HepG2 (cell line): ENCODE results near the gene SNX30. TPM values are rescaled to one million over a fixed set of nuclear protein-coding genes. Genes with fewer than 3 reads are reported as not detected.

Source experiments
- ATAC-seq: fragments of 200-7000 bp; cut with Tn5 transposase; 3 replicates; pipeline ENCODE4 v1.9.1; 2020; ENCODE audit warnings: mild to moderate bottlenecking, moderate library complexity
- BruUV-seq: library from RNA; stranded (reverse); fragments of 400-500 nt; replicated peaks from 2 replicates; lab custom pipeline; 2021; lab: Mats Ljungman, UMichigan
- CTCF ChIA-PET: fragments of 300-600 bp; formaldehyde crosslinking; extraction: SDS; loops from one replicate; lab custom pipeline; 2021; ENCODE audit warnings: low total read pairs, inconsistent platforms, low intra/inter-chr PET ratio; lab: Yijun Ruan, JAX
- POLR2A ChIA-PET: fragments of 350-600 bp; sonication (Branson Sonifier 250); formaldehyde crosslinking; loops from one replicate; lab custom pipeline; 2020; ENCODE audit warnings: antibody characterized with exemption, inconsistent platforms; lab: Yijun Ruan, JAX
- DNase-seq: peaks from one replicate; pipeline ENCODE4 v3.0.0-alpha.2; 2015; ENCODE audit warnings: low spot score
- FAIRE-seq: peaks from 3 replicates; lab custom pipeline; 2011; peaks lifted over from hg19 to GRCh38; lab: Jason Lieb, UNC
- H2AFZ ChIP-seq: one replicate; pipeline ENCODE4 v1.6.1; 2011; ENCODE audit warnings: low read length, inconsistent platforms
- H3K27ac ChIP-seq: fragments of 300-600 bp; 3 replicates; pipeline ENCODE4 v1.8.0; 2011; ENCODE audit warnings: mixed run types, mild to moderate bottlenecking, mixed read lengths, low read length, inconsistent platforms; ENCODE audit not compliant: insufficient read depth; ENCODE audit errors: extremely low read length
- H3K27me3 ChIP-seq, 2 experiments: fragments of 200-600 bp in 1 of 2; 2 replicates in 1 of 2; 3 replicates in 1 of 2; pipeline versions ENCODE4 v1.6.0 to v1.8.0; 2011; ENCODE audit warnings: low read length in 2 of 2, mild to moderate bottlenecking in 2 of 2, moderate library complexity in 2 of 2, inconsistent platforms in 1 of 2; ENCODE audit not compliant: insufficient read depth in 2 of 2, control insufficient read depth in 1 of 2
- H3K36me3 ChIP-seq, 2 experiments: fragments of 200-600 bp in 1 of 2; replicated peaks in 1 of 2; 2 replicates in 1 of 2; 3 replicates in 1 of 2; pipeline versions ENCODE4 v1.5.1 to v1.8.0; 2011; ENCODE audit warnings: low read length in 2 of 2, inconsistent platforms in 1 of 2; ENCODE audit not compliant: insufficient read depth in 2 of 2, control insufficient read depth in 1 of 2
- H3K4me1 ChIP-seq: 2 replicates; pipeline ENCODE4 v1.5.1; 2012; ENCODE audit warnings: low read length, inconsistent platforms; ENCODE audit not compliant: insufficient read depth
- H3K4me2 ChIP-seq: 2 replicates; pipeline ENCODE4 v1.6.0; 2011; ENCODE audit warnings: low read depth, low read length, inconsistent platforms
- H3K4me3 ChIP-seq, 3 experiments: fragments of 200-600 bp in 1 of 3; sonication (generic), shearing (Covaris generic) in 1 of 3; replicated peaks in 1 of 3; 2 replicates each; pipeline ENCODE4 v1.5.1; 2011 to 2016; ENCODE audit warnings: low read length in 3 of 3, inconsistent platforms in 2 of 3, low read depth in 2 of 3, mild to moderate bottlenecking in 2 of 3, control low read depth in 1 of 3, mixed read lengths in 1 of 3; ENCODE audit not compliant: insufficient read depth in 1 of 3
- H3K79me2 ChIP-seq: one replicate; pipeline ENCODE4 v1.6.1; 2011; ENCODE audit warnings: low read length, inconsistent platforms; ENCODE audit not compliant: insufficient read depth
- H3K9ac ChIP-seq: 2 replicates; pipeline ENCODE4 v1.6.0; 2011; ENCODE audit warnings: mild to moderate bottlenecking, low read depth, low read length, inconsistent platforms; ENCODE audit not compliant: insufficient read depth
- H3K9me3 ChIP-seq: 2 replicates; pipeline ENCODE4 v1.5.1; 2012; ENCODE audit warnings: mild to moderate bottlenecking, low read length
- H4K20me1 ChIP-seq: 2 replicates; pipeline ENCODE4 v1.6.0; 2011; ENCODE audit warnings: inconsistent platforms, mild to moderate bottlenecking, low read length, moderate library complexity; ENCODE audit not compliant: insufficient read depth
- BORCS8-MEF2B ChIP-seq: sonication (generic); formaldehyde crosslinking; IDR thresholded peaks from 2 replicates; pipeline ENCODE4 v1.8.0; 2022; ENCODE audit warnings: mild to moderate bottlenecking, missing genetic modification reagents
- ETV6 ChIP-seq: sonication (generic); formaldehyde crosslinking; conservative IDR thresholded peaks from 2 replicates; pipeline ENCODE4 v1.4.0; 2020; ENCODE audit warnings: missing genetic modification reagents
- GABPB1 ChIP-seq: IDR thresholded peaks from 2 replicates; pipeline ENCODE4 v1.6.1; 2016; ENCODE audit warnings: mild to moderate bottlenecking, missing genetic modification reagents, moderate library complexity, missing compliant biosample characterization
- KDM2A ChIP-seq: sonication (generic); formaldehyde crosslinking; IDR thresholded peaks from 2 replicates; pipeline ENCODE4 v1.4.0; 2020; ENCODE audit warnings: low read depth, missing genetic modification reagents, borderline replicate concordance
- MAFF ChIP-seq: IDR thresholded peaks from 2 replicates; pipeline ENCODE4 v1.6.1; 2011; ENCODE audit warnings: low read depth, low read length, improper control_type of control experiment
- MLLT10 ChIP-seq: sonication (generic); formaldehyde crosslinking; IDR thresholded peaks from 2 replicates; pipeline ENCODE4 v1.4.0; 2020; ENCODE audit warnings: missing genetic modification reagents
- NBN ChIP-seq: fragments of 450-650 bp; conservative IDR thresholded peaks from 2 replicates; pipeline ENCODE4 v1.6.1; 2017
- POLR2G ChIP-seq: fragments of 200-400 bp; formaldehyde crosslinking; IDR thresholded peaks from 2 replicates; pipeline ENCODE4 v1.6.1; 2018; ENCODE audit warnings: mild to moderate bottlenecking, low read depth, low read length, moderate library complexity
- SPEN ChIP-seq: sonication (generic); formaldehyde crosslinking; IDR thresholded peaks from 2 replicates; pipeline ENCODE4 v1.5.1; 2020; ENCODE audit warnings: low read depth, mild to moderate bottlenecking, missing genetic modification reagents
- SUZ12 ChIP-seq: fragments of 150-350 bp; IDR thresholded peaks from 2 replicates; pipeline ENCODE4 v1.6.1; 2014; ENCODE audit warnings: low read depth, low read length
- ZBTB4 ChIP-seq: sonication (generic); formaldehyde crosslinking; IDR thresholded peaks from 2 replicates; pipeline ENCODE4 v1.4.0; 2020; ENCODE audit warnings: missing genetic modification reagents, mild to moderate bottlenecking, borderline replicate concordance
- ZFAT ChIP-seq: sonication (generic); formaldehyde crosslinking; conservative IDR thresholded peaks from 2 replicates; pipeline ENCODE4 v1.8.1; 2023; ENCODE audit warnings: missing genetic modification reagents, inconsistent platforms
- WGBS: methylation state at CpG from one replicate; pipeline ENCODE4 v1.1.6; 2017; ENCODE audit warnings: low lambda C conversion rate; 5-methylcytosine and 5-hydroxymethylcytosine counted together
- in situ Hi-C: cut with HindIII; loops from 2 replicates; pipeline ENCODE4 v1.10.0; 2017; ENCODE audit warnings: low pct_unique_long_range_greater_than_20kb; ENCODE audit not compliant: extremely low pct_ligation_motif_present
- intact Hi-C: fragments of 100-400 bp; cut with micrococcal nuclease; formaldehyde crosslinking; loops from one replicate; pipeline ENCODE4 v1.10.0; 2022; ENCODE audit not compliant: unreplicated experiment
- polyA plus RNA-seq, 8 experiments: library from polyadenylated mRNA; depleted of rRNA in 3 of 8; stranded (reverse) in 7 of 8; unstranded in 1 of 8; fragments of >200 nt; fragmentation: Illumina TruSeq in 4 of 8; extraction: Trizol in 4 of 8; gene quantifications; 2 replicates each; pipeline versions ENCODE4 v1.2.1 to v1.2.3, GENCODE V29; 2011 to 2016; ENCODE audit warnings: low read depth in 4 of 8, missing spikeins in 1 of 8, mixed read lengths in 1 of 8; ENCODE audit not compliant: insufficient read depth in 1 of 8
- total RNA-seq, 5 experiments: library from RNA; depleted of rRNA; stranded (reverse); fragments of >200 nt; fragmentation: Illumina TruSeq; extraction: Trizol; gene quantifications; 2 replicates each; pipeline ENCODE4 v1.2.3, GENCODE V29; 2016; ENCODE audit warnings: low read depth in 1 of 5
- TF ChIP-seq, protein P1 (sequence below): sonication (generic); formaldehyde crosslinking; IDR thresholded peaks from 2 replicates; pipeline ENCODE4 v1.8.0; 2022; ENCODE audit warnings: missing genetic modification reagents, mild to moderate bottlenecking, moderate library complexity, borderline replicate concordance
- TF ChIP-seq, protein P2 (sequence below): sonication (generic); formaldehyde crosslinking; IDR thresholded peaks from 2 replicates; pipeline ENCODE4 v1.4.0; 2020; ENCODE audit warnings: mild to moderate bottlenecking, missing genetic modification reagents
- TF ChIP-seq, protein P3 (sequence below): IDR thresholded peaks from 2 replicates; pipeline ENCODE4 v1.6.1; 2016
- TF ChIP-seq, protein P4 (sequence below): sonication (generic); formaldehyde crosslinking; IDR thresholded peaks from 2 replicates; pipeline ENCODE4 v1.5.1; 2020; ENCODE audit warnings: missing genetic modification reagents, mild to moderate bottlenecking, borderline replicate concordance

SNX30 gene
- total and polyA plus RNA-seq, 2 of the 13 experiments (the other 11 are each of a cell fraction or from before 2014, with no cell fraction given): 4.4 to 12.4 TPM

GRCh38 chr9:112833081-112833480 lies 82.5 kb downstream of the SNX30 start (continued):
- TF ChIP-seq, protein P1, sequence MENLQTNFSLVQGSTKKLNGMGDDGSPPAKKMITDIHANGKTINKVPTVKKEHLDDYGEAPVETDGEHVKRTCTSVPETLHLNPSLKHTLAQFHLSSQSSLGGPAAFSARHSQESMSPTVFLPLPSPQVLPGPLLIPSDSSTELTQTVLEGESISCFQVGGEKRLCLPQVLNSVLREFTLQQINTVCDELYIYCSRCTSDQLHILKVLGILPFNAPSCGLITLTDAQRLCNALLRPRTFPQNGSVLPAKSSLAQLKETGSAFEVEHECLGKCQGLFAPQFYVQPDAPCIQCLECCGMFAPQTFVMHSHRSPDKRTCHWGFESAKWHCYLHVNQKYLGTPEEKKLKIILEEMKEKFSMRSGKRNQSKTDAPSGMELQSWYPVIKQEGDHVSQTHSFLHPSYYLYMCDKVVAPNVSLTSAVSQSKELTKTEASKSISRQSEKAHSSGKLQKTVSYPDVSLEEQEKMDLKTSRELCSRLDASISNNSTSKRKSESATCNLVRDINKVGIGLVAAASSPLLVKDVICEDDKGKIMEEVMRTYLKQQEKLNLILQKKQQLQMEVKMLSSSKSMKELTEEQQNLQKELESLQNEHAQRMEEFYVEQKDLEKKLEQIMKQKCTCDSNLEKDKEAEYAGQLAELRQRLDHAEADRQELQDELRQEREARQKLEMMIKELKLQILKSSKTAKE (CRISPR knock-in tag): no peak
- TF ChIP-seq MLLT10 (CRISPR knock-in tag) (no peak), SPEN (CRISPR knock-in tag) (no peak), ZFAT (CRISPR knock-in tag) (no peak)
- TF ChIP-seq, protein P2, sequence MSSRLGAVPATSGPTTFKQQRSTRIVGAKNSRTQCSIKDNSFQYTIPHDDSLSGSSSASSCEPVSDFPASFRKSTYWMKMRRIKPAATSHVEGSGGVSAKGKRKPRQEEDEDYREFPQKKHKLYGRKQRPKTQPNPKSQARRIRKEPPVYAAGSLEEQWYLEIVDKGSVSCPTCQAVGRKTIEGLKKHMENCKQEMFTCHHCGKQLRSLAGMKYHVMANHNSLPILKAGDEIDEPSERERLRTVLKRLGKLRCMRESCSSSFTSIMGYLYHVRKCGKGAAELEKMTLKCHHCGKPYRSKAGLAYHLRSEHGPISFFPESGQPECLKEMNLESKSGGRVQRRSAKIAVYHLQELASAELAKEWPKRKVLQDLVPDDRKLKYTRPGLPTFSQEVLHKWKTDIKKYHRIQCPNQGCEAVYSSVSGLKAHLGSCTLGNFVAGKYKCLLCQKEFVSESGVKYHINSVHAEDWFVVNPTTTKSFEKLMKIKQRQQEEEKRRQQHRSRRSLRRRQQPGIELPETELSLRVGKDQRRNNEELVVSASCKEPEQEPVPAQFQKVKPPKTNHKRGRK (CRISPR knock-in tag): no peak
- TF ChIP-seq, protein P3, sequence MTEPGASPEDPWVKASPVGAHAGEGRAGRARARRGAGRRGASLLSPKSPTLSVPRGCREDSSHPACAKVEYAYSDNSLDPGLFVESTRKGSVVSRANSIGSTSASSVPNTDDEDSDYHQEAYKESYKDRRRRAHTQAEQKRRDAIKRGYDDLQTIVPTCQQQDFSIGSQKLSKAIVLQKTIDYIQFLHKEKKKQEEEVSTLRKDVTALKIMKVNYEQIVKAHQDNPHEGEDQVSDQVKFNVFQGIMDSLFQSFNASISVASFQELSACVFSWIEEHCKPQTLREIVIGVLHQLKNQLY (CRISPR knock-in tag): no peak

GRCh38 chr9:112836394-112836793 lies 85.8 kb downstream of the SNX30 start:
- DNase-seq (peak; percentile 75), FAIRE-seq (peak; percentile 39), ATAC-seq (peak; percentile 88)
- 33% methylated on average over 3 of the region's 3 CpGs for WGBS
- intact Hi-C loops (no loop called here), in situ Hi-C loops (no loop called here)
- no peaks in the 10 kb centered on the region for H3K79me2 ChIP-seq
- H4K20me1 ChIP-seq: no peaks in the 10 kb centered on the region
- H3K9ac ChIP-seq: no peak overlapping the region
- H3K4me2 ChIP-seq: peak overlapping the region; percentile 20; the same call in 1 of the 2 replicates
- no peak overlapping the region for H2AFZ ChIP-seq
- H3K36me3 ChIP-seq: peaks cover 2 to 25% of the 10 kb centered on the region in 2 experiments
- H3K27ac ChIP-seq: peak overlapping the region; percentile 63
- H3K27me3 ChIP-seq: no peaks in the 10 kb centered on the region
- BruUV-seq: no TSS peak
- CTCF ChIA-PET: no interaction called here
- POLR2A ChIA-PET: no interaction called here
- H3K4me3 ChIP-seq: no peak overlapping the region
- no peaks in the 10 kb centered on the region for H3K9me3 ChIP-seq
- H3K4me1 ChIP-seq: peaks cover 28% of the 10 kb centered on the region
- TF ChIP-seq MAFF (peak; percentile 31; the same call in 1 of the 2 replicates), KDM2A (CRISPR knock-in tag) (no peak), GABPB1 (no peak), ETV6 (CRISPR knock-in tag) (no peak), ZBTB4 (CRISPR knock-in tag) (no peak), BORCS8-MEF2B (CRISPR knock-in tag) (no peak), SUZ12 (no peak), NBN (no peak), POLR2G (no peak)
- TF ChIP-seq, protein P4, sequence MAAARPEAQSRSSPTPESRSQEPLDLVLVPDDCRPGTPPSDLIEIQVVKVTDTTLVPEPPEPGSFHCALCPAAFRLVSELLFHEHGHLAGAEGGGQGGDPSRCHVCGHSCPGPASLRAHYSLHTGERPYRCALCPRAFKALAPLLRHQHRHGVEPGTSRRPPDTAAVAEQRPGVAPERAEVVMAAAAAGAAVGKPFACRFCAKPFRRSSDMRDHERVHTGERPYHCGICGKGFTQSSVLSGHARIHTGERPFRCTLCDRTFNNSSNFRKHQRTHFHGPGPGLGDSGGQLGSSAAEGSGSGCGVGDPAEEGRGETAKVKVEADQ: no peak
